Measurements from ENCODE around the gene DUSP16. TPM values are rescaled to one million over a fixed set of nuclear protein-coding genes. Genes with fewer than 3 reads are reported as not detected.

The DUSP16 gene
- total and polyA plus RNA-seq, 2 of the 8 experiments (the other 6 are each of a cell fraction or from before 2014, with no cell fraction given) = 31.6 to 55.9 TPM

GRCh38 chr12:12495536-12495935 is 67.1 kb downstream of the DUSP16 start:
- H3K23ac ChIP-seq (ENCODE audit: insufficient read length) = no peak overlapping the region
- H2BK20ac ChIP-seq (ENCODE audit: low read length) = no peak overlapping the region
- no peak overlapping the region; a peak in 1 of 4 replicates for H3K4me2 ChIP-seq (ENCODE audit: insufficient read depth in 1 of 2, low read depth in 2 of 2, low read length in 2 of 2)
- peak; percentile 57 for FAIRE-seq
- H3K56ac ChIP-seq (replicated peaks; ENCODE audit: insufficient read length, low read depth, low read length) = no peak overlapping the region
- no peak overlapping the region for H2BK5ac ChIP-seq (ENCODE audit: low read depth, low read length)
- no peak overlapping the region for H3K4ac ChIP-seq (replicated peaks; ENCODE audit: insufficient read length, low read depth, low read length)
- H3K79me1 ChIP-seq (ENCODE audit: low read depth, low read length) = peaks cover 5% of the 10 kb centered on the region; the same call in 1 of the 2 replicates
- no peak for TF ChIP-seq PHF8 (conservative IDR thresholded peaks at IDR 0.05; ENCODE audit: low read depth, low read length)
- TF ChIP-seq RNF2 (IDR thresholded peaks at IDR 0.05; ENCODE audit: borderline replicate concordance, low read depth, low read length, missing control alignments, poor library complexity, severe bottlenecking) = no peak
- DNase-seq (ENCODE audit: low read depth in 1 of 2, low spot score in 2 of 2) = no peak
- H4K5ac ChIP-seq (ENCODE audit: insufficient read length, low read depth, low read length) = no peak overlapping the region
- no peak overlapping the region for H2AFZ ChIP-seq (ENCODE audit: low read length)
- peaks cover 0 to 32% of the 10 kb centered on the region in 2 experiments; a peak in 3 of 4 replicates for H3K79me2 ChIP-seq (ENCODE audit: control insufficient read depth in 1 of 2, insufficient read depth in 2 of 2, low read length in 2 of 2)
- POLR2A ChIA-PET (ENCODE audit: partially characterized antibody) = interaction anchor here (1.4 kb wide), 1 partner anchor 9 kb away, joined by 7 read pairs; no protein-coding TSS in a partner anchor
- no peaks in the 10 kb centered on the region for H3K27me3 ChIP-seq (replicated peaks in 1 of 4; ENCODE audit: control insufficient read depth in 3 of 4, extremely low read depth in 1 of 4, insufficient read depth in 3 of 4, low read length in 3 of 4)
- H3K36me3 ChIP-seq (ENCODE audit: control insufficient read depth in 2 of 4, insufficient read depth in 4 of 4, low read length in 3 of 4) = peaks cover 0 to 3% (median 0%) of the 10 kb centered on the region in 4 experiments; a peak in 3 of 8 replicates
- H3K23me2 ChIP-seq (ENCODE audit: low read depth, low read length) = no peaks in the 10 kb centered on the region; the same call in 1 of the 2 replicates
- H3K14ac ChIP-seq (ENCODE audit: insufficient read length) = no peak overlapping the region
- CTCF ChIA-PET (ENCODE audit: partially characterized antibody) = interaction anchor here (1.2 to 1.6 kb wide), 2 partner anchors 109 to 117 kb away, joined by 3 to 5 read pairs; no protein-coding TSS in a partner anchor
- H3K9ac ChIP-seq (replicated peaks in 1 of 4; ENCODE audit: extremely low read depth in 1 of 4, low read depth in 3 of 4, low read length in 3 of 4) = no peak overlapping the region
- 93% methylated on average over 1 of the region's 1 CpG; no CpG with 5 or more reads in 1 of the 2 experiments for WGBS, 2 experiments (ENCODE audit: extremely low coverage in 1 of 2, insufficient coverage in 1 of 2, insufficient read length in 1 of 2, insufficient replicate concordance in 2 of 2, low coverage in 1 of 2, low lambda C conversion rate in 2 of 2, missing lambda C conversion rate in 1 of 2)
- H2AK5ac ChIP-seq (ENCODE audit: low read depth, low read length) = no peak overlapping the region
- H4K20me1 ChIP-seq (replicated peaks in 1 of 2; ENCODE audit: control insufficient read depth in 1 of 2, insufficient read depth in 2 of 2, low read length in 2 of 2) = peaks cover 0 to 1% of the 10 kb centered on the region in 2 experiments
- H2BK12ac ChIP-seq (ENCODE audit: low read depth, low read length) = no peak overlapping the region
- no peak overlapping the region for H4K91ac ChIP-seq (replicated peaks; ENCODE audit: insufficient read length, low read length)
- H2BK120ac ChIP-seq (replicated peaks; ENCODE audit: low read depth, low read length) = no peak overlapping the region
- H4K8ac ChIP-seq (ENCODE audit: extremely low read depth, insufficient read depth, low read length) = no peak overlapping the region
- no peak overlapping the region for H3K27ac ChIP-seq (ENCODE audit: low read depth, low read length)
- H3K4me1 ChIP-seq (replicated peaks in 1 of 4; ENCODE audit: control insufficient read depth in 3 of 4, insufficient read depth in 4 of 4, low read length in 3 of 4) = peaks cover 0 to 10% (median 7%) of the 10 kb centered on the region in 4 experiments; a peak in 3 of 7 replicates
- no peak overlapping the region for H2BK15ac ChIP-seq (ENCODE audit: low read length)
- no peaks in the 10 kb centered on the region for H3K9me3 ChIP-seq (ENCODE audit: insufficient read depth in 2 of 2, low read depth in 1 of 2, low read length in 1 of 2)
- no peak overlapping the region for H3K4me3 ChIP-seq (ENCODE audit: extremely low read depth in 1 of 4, insufficient read depth in 2 of 4, low read depth in 3 of 4, low read length in 4 of 4)
- H3K18ac ChIP-seq (ENCODE audit: extremely low read depth, low read length) = no peak overlapping the region
